ENCODE results near the gene TIMMDC1. TPM values are rescaled to one million over a fixed set of nuclear protein-coding genes. Genes with fewer than 3 reads are reported as not detected.

The TIMMDC1 gene
- total and polyA plus RNA-seq, 2 of the 13 experiments (the other 11 are each of a cell fraction or from before 2014, with no cell fraction given): 50.0 to 77.8 TPM

DNA sequence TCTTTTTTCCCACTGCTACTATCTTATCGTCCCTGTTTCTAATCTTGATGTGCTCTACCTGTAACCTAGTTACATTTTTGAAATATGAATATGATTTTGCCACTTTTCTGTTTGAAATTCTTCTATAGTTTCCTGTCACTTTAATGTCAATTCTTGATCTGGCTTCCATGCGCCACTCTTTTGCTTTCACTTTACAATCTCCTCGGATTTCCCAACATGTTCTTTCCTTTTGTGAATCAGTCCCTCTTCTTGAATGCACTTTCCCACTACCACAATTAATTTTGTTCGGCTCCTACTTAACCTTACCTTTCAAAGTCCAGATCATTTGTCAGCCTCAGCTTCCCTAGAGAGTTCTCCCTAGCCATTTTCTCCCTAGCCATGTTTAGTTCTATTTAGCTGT is 8.3 kb downstream of the TIMMDC1 start (continued):
- TF ChIP-seq, protein P1, sequence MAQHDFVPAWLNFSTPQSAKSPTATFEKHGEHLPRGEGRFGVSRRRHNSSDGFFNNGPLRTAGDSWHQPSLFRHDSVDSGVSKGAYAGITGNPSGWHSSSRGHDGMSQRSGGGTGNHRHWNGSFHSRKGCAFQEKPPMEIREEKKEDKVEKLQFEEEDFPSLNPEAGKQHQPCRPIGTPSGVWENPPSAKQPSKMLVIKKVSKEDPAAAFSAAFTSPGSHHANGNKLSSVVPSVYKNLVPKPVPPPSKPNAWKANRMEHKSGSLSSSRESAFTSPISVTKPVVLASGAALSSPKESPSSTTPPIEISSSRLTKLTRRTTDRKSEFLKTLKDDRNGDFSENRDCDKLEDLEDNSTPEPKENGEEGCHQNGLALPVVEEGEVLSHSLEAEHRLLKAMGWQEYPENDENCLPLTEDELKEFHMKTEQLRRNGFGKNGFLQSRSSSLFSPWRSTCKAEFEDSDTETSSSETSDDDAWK (CRISPR knock-in tag; IDR thresholded peaks at IDR 0.05): no peak
- no peak for TF ChIP-seq KMT2A (CRISPR knock-in tag; IDR thresholded peaks at IDR 0.05)
- TF ChIP-seq ZNF383 (CRISPR knock-in tag; IDR thresholded peaks at IDR 0.05; ENCODE audit: borderline replicate concordance): no peak
- no peak for TF ChIP-seq SALL1 (CRISPR knock-in tag; IDR thresholded peaks at IDR 0.05)
- TF ChIP-seq, protein P2, sequence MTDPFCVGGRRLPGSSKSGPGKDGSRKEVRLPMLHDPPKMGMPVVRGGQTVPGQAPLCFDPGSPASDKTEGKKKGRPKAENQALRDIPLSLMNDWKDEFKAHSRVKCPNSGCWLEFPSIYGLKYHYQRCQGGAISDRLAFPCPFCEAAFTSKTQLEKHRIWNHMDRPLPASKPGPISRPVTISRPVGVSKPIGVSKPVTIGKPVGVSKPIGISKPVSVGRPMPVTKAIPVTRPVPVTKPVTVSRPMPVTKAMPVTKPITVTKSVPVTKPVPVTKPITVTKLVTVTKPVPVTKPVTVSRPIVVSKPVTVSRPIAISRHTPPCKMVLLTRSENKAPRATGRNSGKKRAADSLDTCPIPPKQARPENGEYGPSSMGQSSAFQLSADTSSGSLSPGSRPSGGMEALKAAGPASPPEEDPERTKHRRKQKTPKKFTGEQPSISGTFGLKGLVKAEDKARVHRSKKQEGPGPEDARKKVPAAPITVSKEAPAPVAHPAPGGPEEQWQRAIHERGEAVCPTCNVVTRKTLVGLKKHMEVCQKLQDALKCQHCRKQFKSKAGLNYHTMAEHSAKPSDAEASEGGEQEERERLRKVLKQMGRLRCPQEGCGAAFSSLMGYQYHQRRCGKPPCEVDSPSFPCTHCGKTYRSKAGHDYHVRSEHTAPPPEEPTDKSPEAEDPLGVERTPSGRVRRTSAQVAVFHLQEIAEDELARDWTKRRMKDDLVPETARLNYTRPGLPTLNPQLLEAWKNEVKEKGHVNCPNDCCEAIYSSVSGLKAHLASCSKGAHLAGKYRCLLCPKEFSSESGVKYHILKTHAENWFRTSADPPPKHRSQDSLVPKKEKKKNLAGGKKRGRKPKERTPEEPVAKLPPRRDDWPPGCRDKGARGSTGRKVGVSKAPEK (CRISPR knock-in tag; IDR thresholded peaks at IDR 0.05; ENCODE audit: borderline replicate concordance): no peak

DNA sequence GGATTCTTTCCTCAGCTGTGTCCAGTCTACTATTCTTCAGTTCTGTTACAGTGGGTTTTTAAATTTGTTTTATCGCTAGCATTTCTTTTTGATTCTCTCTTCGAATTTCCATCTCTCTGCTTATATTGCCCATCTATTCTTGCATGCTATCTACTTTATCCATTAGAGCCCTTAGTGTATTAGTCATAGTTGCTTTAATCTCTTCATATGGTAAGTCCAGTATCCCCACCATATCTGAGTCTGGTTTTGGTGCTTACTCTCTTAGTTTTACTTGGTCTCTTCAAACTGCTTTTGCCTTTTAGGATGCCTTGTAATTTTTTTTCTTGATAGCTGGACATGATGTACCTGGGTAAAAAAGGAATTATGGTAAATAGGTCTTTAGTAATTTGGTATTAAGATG is 9.1 kb downstream of the TIMMDC1 start:
- H3K4me3 ChIP-seq (replicated peaks in 1 of 3; ENCODE audit: insufficient read depth in 1 of 3, low read depth in 2 of 3, low read length in 3 of 3): no peak overlapping the region
- POLR2A ChIA-PET: interaction anchor here (1.0 kb wide), 1 partner anchor 9 kb away, joined by 3 read pairs; the partner anchor contains the start of gene TIMMDC1
- no peak for FAIRE-seq
- H3K9me3 ChIP-seq (ENCODE audit: low read length): no peaks in the 10 kb centered on the region
- H2AFZ ChIP-seq (ENCODE audit: low read length): no peak overlapping the region
- in situ Hi-C loops (cut with HindIII; ENCODE audit: extremely low pct_ligation_motif_present, low pct_unique_long_range_greater_than_20kb): no loop called here
- H3K4me1 ChIP-seq (ENCODE audit: insufficient read depth, low read length): peaks cover 10% of the 10 kb centered on the region
- peaks cover 2 to 32% of the 10 kb centered on the region in 2 experiments; a peak in 4 of 5 replicates for H3K36me3 ChIP-seq (replicated peaks in 1 of 2; ENCODE audit: control insufficient read depth in 1 of 2, insufficient read depth in 2 of 2, low read length in 2 of 2)
- H4K20me1 ChIP-seq (ENCODE audit: insufficient read depth, low read length): no peaks in the 10 kb centered on the region
- 93% methylated on average over 2 of the region's 2 CpGs for WGBS (ENCODE audit: low lambda C conversion rate)
- H3K79me2 ChIP-seq (ENCODE audit: insufficient read depth, low read length): no peaks in the 10 kb centered on the region
- H3K4me2 ChIP-seq (ENCODE audit: low read depth, low read length): no peak overlapping the region
- CTCF ChIA-PET (ENCODE audit: low intra/inter-chr PET ratio, low total read pairs): no interaction called here
- intact Hi-C loops (cut with micrococcal nuclease; ENCODE audit: unreplicated experiment): no loop called here
- no peak for ATAC-seq
- BruUV-seq (replicated peaks): no TSS peak
- no peak overlapping the region for H3K27ac ChIP-seq (ENCODE audit: extremely low read length, insufficient read depth, low read length)
- DNase-seq (ENCODE audit: low spot score): no peak
- no peaks in the 10 kb centered on the region for H3K27me3 ChIP-seq (ENCODE audit: control insufficient read depth in 1 of 2, insufficient read depth in 2 of 2, low read length in 2 of 2)
- H3K9ac ChIP-seq (ENCODE audit: insufficient read depth, low read depth, low read length): no peak overlapping the region
- TF ChIP-seq POGZ (CRISPR knock-in tag; IDR thresholded peaks at IDR 0.05) (no peak), PRPF4 (IDR thresholded peaks at IDR 0.05; ENCODE audit: low read depth, low read length, poor library complexity, severe bottlenecking) (no peak), SPEN (CRISPR knock-in tag; IDR thresholded peaks at IDR 0.05; ENCODE audit: low read depth) (no peak), ZNF670 (CRISPR knock-in tag; IDR thresholded peaks at IDR 0.05; ENCODE audit: borderline replicate concordance) (no peak), ZNF646 (CRISPR knock-in tag; IDR thresholded peaks at IDR 0.05) (no peak)
- TF ChIP-seq, protein P3, sequence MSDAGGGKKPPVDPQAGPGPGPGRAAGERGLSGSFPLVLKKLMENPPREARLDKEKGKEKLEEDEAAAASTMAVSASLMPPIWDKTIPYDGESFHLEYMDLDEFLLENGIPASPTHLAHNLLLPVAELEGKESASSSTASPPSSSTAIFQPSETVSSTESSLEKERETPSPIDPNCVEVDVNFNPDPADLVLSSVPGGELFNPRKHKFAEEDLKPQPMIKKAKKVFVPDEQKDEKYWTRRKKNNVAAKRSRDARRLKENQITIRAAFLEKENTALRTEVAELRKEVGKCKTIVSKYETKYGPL (CRISPR knock-in tag; IDR thresholded peaks at IDR 0.05): no peak

All from HepG2 (cell line).